ENCODE results near the gene WDR81.

The WDR81 gene

GRCh38 chr17:1726626-1727257 is 2.2 kb downstream of the WDR81 start:
- no peaks in the 10 kb centered on the region for H3K36me3 Mint-ChIP-seq (ENCODE audit: low read depth)
- H3K4me1 Mint-ChIP-seq: peaks cover 18% of the 10 kb centered on the region
- no peak for DNase-seq
- no peak overlapping the region for H3K27ac Mint-ChIP-seq
- H3K9me3 Mint-ChIP-seq: no peaks in the 10 kb centered on the region
- no peaks in the 10 kb centered on the region for H3K27me3 Mint-ChIP-seq (ENCODE audit: low read depth, poor library complexity)
- H3K4me3 Mint-ChIP-seq: no peak overlapping the region
- TF ChIP-seq CTCF (IDR thresholded peaks at IDR 0.05): no peak

DNA sequence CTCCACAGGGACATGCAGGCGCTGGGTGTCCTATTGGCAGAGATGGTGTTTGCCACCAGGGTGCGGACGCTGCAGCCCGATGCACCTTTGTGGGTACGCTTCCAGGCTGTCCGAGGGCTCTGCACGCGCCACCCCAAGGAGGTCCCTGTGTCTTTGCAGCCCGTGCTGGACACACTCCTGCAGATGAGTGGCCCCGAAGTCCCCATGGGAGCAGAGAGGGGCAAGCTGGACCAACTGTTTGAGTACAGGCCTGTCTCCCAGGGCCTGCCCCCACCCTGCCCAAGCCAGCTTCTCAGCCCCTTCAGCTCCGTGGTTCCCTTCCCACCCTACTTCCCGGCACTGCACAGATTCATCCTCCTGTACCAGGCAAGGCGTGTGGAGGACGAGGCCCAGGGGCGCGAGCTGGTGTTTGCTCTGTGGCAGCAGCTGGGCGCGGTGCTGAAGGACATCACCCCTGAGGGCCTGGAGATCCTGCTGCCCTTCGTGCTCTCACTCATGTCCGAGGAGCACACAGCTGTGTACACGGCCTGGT is 2.8 kb downstream of the WDR81 start:
- no peak overlapping the region for H3K4me3 Mint-ChIP-seq
- no peak overlapping the region for H3K27ac Mint-ChIP-seq
- H3K9me3 Mint-ChIP-seq: no peaks in the 10 kb centered on the region
- no peaks in the 10 kb centered on the region for H3K27me3 Mint-ChIP-seq (ENCODE audit: low read depth, poor library complexity)
- no peak for TF ChIP-seq CTCF (IDR thresholded peaks at IDR 0.05)
- H3K4me1 Mint-ChIP-seq: peaks cover 18% of the 10 kb centered on the region
- no peaks in the 10 kb centered on the region for H3K36me3 Mint-ChIP-seq (ENCODE audit: low read depth)
- DNase-seq: no peak

GRCh38 chr17:1727876-1728630 is 3.5 kb downstream of the WDR81 start:
- Mint-ChIP-seq H3K27me3 (ENCODE audit: low read depth, poor library complexity) (no peaks in the 10 kb centered on the region), H3K36me3 (ENCODE audit: low read depth) (no peaks in the 10 kb centered on the region), H3K4me3 (no peak overlapping the region), H3K27ac (peak overlapping the region; percentile 92), H3K9me3 (no peaks in the 10 kb centered on the region), H3K4me1 (peaks cover 18% of the 10 kb centered on the region)
- no peak for TF ChIP-seq CTCF (IDR thresholded peaks at IDR 0.05)
- DNase-seq: no peak

GRCh38 chr17:1729966-1730325 is 5.4 kb downstream of the WDR81 start:
- Mint-ChIP-seq H3K9me3 (no peaks in the 10 kb centered on the region), H3K4me3 (no peak overlapping the region), H3K27ac (peak overlapping the region; percentile 92), H3K27me3 (ENCODE audit: low read depth, poor library complexity) (no peaks in the 10 kb centered on the region), H3K4me1 (peaks cover 25% of the 10 kb centered on the region), H3K36me3 (ENCODE audit: low read depth) (no peaks in the 10 kb centered on the region)
- no peak for TF ChIP-seq CTCF (IDR thresholded peaks at IDR 0.05)
- DNase-seq: no peak

- no peak overlapping the region for H3K27ac Mint-ChIP-seq
- H3K4me3 Mint-ChIP-seq: no peak overlapping the region
- no peaks in the 10 kb centered on the region for H3K9me3 Mint-ChIP-seq
- H3K4me1 Mint-ChIP-seq: peaks cover 27% of the 10 kb centered on the region
- no peak for TF ChIP-seq CTCF (IDR thresholded peaks at IDR 0.05)
- no peaks in the 10 kb centered on the region for H3K27me3 Mint-ChIP-seq (ENCODE audit: low read depth, poor library complexity)
- no peaks in the 10 kb centered on the region for H3K36me3 Mint-ChIP-seq (ENCODE audit: low read depth)
- DNase-seq: no peak
Observed at GRCh38 chr17:1730326-1731193, 6.1 kb downstream of the WDR81 start.
